ENCODE results near the gene OTUB2. TPM values are rescaled to one million over a fixed set of nuclear protein-coding genes. Genes with fewer than 3 reads are reported as not detected.

The OTUB2 gene
- total and polyA plus RNA-seq, 2 of the 8 experiments (the other 6 are each of a cell fraction or from before 2014, with no cell fraction given), result 2.2 to 4.2 TPM

- TF ChIP-seq SRF (IDR thresholded peaks at IDR 0.05; ENCODE audit: low read depth, low read length) (no peak), HDAC6 (IDR thresholded peaks at IDR 0.05; ENCODE audit: low read depth, low read length) (no peak), CBX8 (IDR thresholded peaks at IDR 0.05; ENCODE audit: borderline replicate concordance, low read depth, low read length) (no peak)
- Histone ChIP-seq H3K9ac (replicated peaks in 1 of 4; ENCODE audit: extremely low read depth in 1 of 4, low read depth in 3 of 4, low read length in 3 of 4) (no peak overlapping the region), H2BK5ac (ENCODE audit: low read depth, low read length) (0 out of 2 replicates have a peak overlapping the region, but pooled peaks have one; percentile 81), H2BK20ac (ENCODE audit: low read length) (no peak overlapping the region), H4K91ac (replicated peaks; ENCODE audit: insufficient read length, low read length) (peak overlapping the region; percentile 44), H3K79me2 (ENCODE audit: control insufficient read depth in 1 of 2, insufficient read depth in 2 of 2, low read length in 2 of 2) (no peaks in the 10 kb centered on the region), H4K20me1 (replicated peaks in 1 of 2; ENCODE audit: control insufficient read depth in 1 of 2, insufficient read depth in 2 of 2, low read length in 2 of 2) (no peaks in the 10 kb centered on the region), H3K79me1 (ENCODE audit: low read depth, low read length) (no peaks in the 10 kb centered on the region), H3K23ac (ENCODE audit: insufficient read length) (no peak overlapping the region), H2BK120ac (replicated peaks; ENCODE audit: low read depth, low read length) (no peak overlapping the region), H3K9me3 (ENCODE audit: insufficient read depth in 2 of 2, low read depth in 1 of 2, low read length in 1 of 2) (no peaks in the 10 kb centered on the region), H2BK12ac (ENCODE audit: low read depth, low read length) (0 out of 2 replicates have a peak overlapping the region, but pooled peaks have one; percentile 60), H3K36me3 (ENCODE audit: control insufficient read depth in 2 of 4, insufficient read depth in 4 of 4, low read length in 3 of 4) (no peaks in the 10 kb centered on the region), H3K4me1 (replicated peaks in 1 of 4; ENCODE audit: control insufficient read depth in 3 of 4, insufficient read depth in 4 of 4, low read length in 3 of 4) (peaks cover 0 to 14% (median 8%) of the 10 kb centered on the region in 4 experiments; a peak in 4 of 7 replicates), H2AK5ac (ENCODE audit: low read depth, low read length) (no peak overlapping the region), H3K4me2 (ENCODE audit: insufficient read depth in 1 of 2, low read depth in 2 of 2, low read length in 2 of 2) (no peak overlapping the region), H3K27me3 (replicated peaks in 1 of 4; ENCODE audit: control insufficient read depth in 3 of 4, extremely low read depth in 1 of 4, insufficient read depth in 3 of 4, low read length in 3 of 4) (no peaks in the 10 kb centered on the region; a peak in 1 of 7 replicates), H3K4ac (replicated peaks; ENCODE audit: insufficient read length, low read depth, low read length) (no peak overlapping the region), H3K14ac (ENCODE audit: insufficient read length) (no peak overlapping the region), H4K8ac (ENCODE audit: extremely low read depth, insufficient read depth, low read length) (peak overlapping the region; percentile 66; the same call in 1 of the 2 replicates), H3K23me2 (ENCODE audit: low read depth, low read length) (peaks cover 3% of the 10 kb centered on the region; the same call in 1 of the 2 replicates), H3K18ac (ENCODE audit: extremely low read depth, low read length) (peak overlapping the region; percentile 75; the same call in 1 of the 2 replicates), H2AFZ (ENCODE audit: low read length) (peak overlapping the region; percentile 6; the same call in 1 of the 2 replicates), H3K27ac (ENCODE audit: low read depth, low read length) (no peak overlapping the region), H2BK15ac (ENCODE audit: low read length) (peak overlapping the region; percentile 65; the same call in 1 of the 2 replicates), H3K4me3 (ENCODE audit: extremely low read depth in 1 of 4, insufficient read depth in 2 of 4, low read depth in 3 of 4, low read length in 4 of 4) (no peak overlapping the region; a peak in 1 of 8 replicates), H3K56ac (replicated peaks; ENCODE audit: insufficient read length, low read depth, low read length) (no peak overlapping the region), H4K5ac (ENCODE audit: insufficient read length, low read depth, low read length) (no peak overlapping the region)
- CTCF ChIA-PET (ENCODE audit: partially characterized antibody), result interaction anchor here (0.7 to 7.6 kb wide), 6 partner anchors 9 to 156 kb away, joined by 3 to 108 read pairs (median 56); partner anchors contain the start of genes ASB2 and CCDC197
- DNase-seq (ENCODE audit: low read depth in 1 of 2, low spot score in 2 of 2) (no peak), FAIRE-seq (no peak)
- WGBS, 2 experiments (ENCODE audit: extremely low coverage in 1 of 2, insufficient coverage in 1 of 2, insufficient read length in 1 of 2, insufficient replicate concordance in 2 of 2, low coverage in 1 of 2, low lambda C conversion rate in 2 of 2, missing lambda C conversion rate in 1 of 2), result 76% methylated on average over 7 of the region's 9 CpGs; no CpG with 5 or more reads in 1 of the 2 experiments
- POLR2A ChIA-PET (ENCODE audit: partially characterized antibody), result no interaction called here
Measured at GRCh38 chr14:93986955-93987354, 39.2 kb upstream of the OTUB2 start.

Measured in H1 (cell line).